Upper lobe of left lung (tissue), 6 donors: ENCODE results near the gene ANXA4. TPM values are rescaled to one million over a fixed set of nuclear protein-coding genes. Genes with fewer than 3 reads are reported as not detected.
"Not testable (repeated sequence)": the region's sequence is repeated elsewhere in the genome, so short reads cannot be mapped to it uniquely, and the experiment has no call there.

Source experiments
- ATAC-seq, 2 donors: fragments of 200-7000 bp; cut with Tn5 transposase; one replicate each; pipeline ENCODE4 v1.9.1; 2022; ENCODE audit warnings: mild to moderate bottlenecking in 2 of 2, moderate library complexity in 2 of 2; ENCODE audit not compliant: low FRiP score in 2 of 2
- DNase-seq, 2 donors: peaks; one replicate each; pipeline ENCODE4 v3.0.0-alpha.2; 2019 to 2020
- H3K27ac ChIP-seq, 4 donors: fragments of 200-600 bp; sonication (generic); one replicate each; pipeline ENCODE4 v1.5.1; 2016 to 2019
- H3K27me3 ChIP-seq, 4 donors: fragments of 200-600 bp; sonication (generic); one replicate each; pipeline ENCODE4 v1.5.1; 2017 to 2019
- H3K36me3 ChIP-seq, 4 donors: fragments of 200-600 bp; sonication (generic); one replicate each; pipeline ENCODE4 v1.5.1; 2016 to 2019
- H3K4me1 ChIP-seq, 4 donors: fragments of 200-600 bp; sonication (generic); one replicate each; pipeline ENCODE4 v1.5.1; 2018 to 2019
- H3K4me3 ChIP-seq, 4 donors: fragments of 200-600 bp; sonication (generic); one replicate each; pipeline ENCODE4 v1.5.1; 2017 to 2019; ENCODE audit warnings: mild to moderate bottlenecking in 2 of 4, moderate library complexity in 1 of 4
- H3K9me3 ChIP-seq, 4 donors: fragments of 200-600 bp; sonication (generic); one replicate each; pipeline ENCODE4 v1.5.1; 2018 to 2019
- EP300 ChIP-seq, 4 donors: sonication (generic); formaldehyde crosslinking; IDR thresholded peaks; one replicate each; pipeline ENCODE4 v1.5.1; 2017; ENCODE audit warnings: antibody characterized with exemption in 4 of 4, control low read depth in 2 of 4
- POLR2A ChIP-seq, 4 donors: fragments of 450-650 bp; IDR thresholded peaks; one replicate each; pipeline ENCODE4 v1.5.1; 2016 to 2017; ENCODE audit warnings: antibody characterized with exemption in 4 of 4, mild to moderate bottlenecking in 2 of 4
- POLR2AphosphoS5 ChIP-seq, 2 donors: sonication (generic); formaldehyde crosslinking; IDR thresholded peaks; one replicate each; pipeline ENCODE4 v1.5.1; 2017; ENCODE audit warnings: antibody characterized with exemption in 2 of 2
- WGBS, 2 donors: methylation state at CpG; one replicate each; pipeline ENCODE4 v1.1.5; 2017 to 2018; 5-methylcytosine and 5-hydroxymethylcytosine counted together
- total RNA-seq, 6 donors: library from RNA; depleted of rRNA in 4 of 6; stranded (reverse); fragments of >200 nt in 4 of 6; gene quantifications; one replicate each; pipeline versions ENCODE4 v1.1.0 to v1.2.1, GENCODE V29; 2016 to 2021
- TF ChIP-seq, protein P1 (sequence below), 6 experiments: fragments of 450-650 bp in 4 of 6; fragments of 200-600 bp in 2 of 6; sonication (generic) in 2 of 6; IDR thresholded peaks; one replicate each; pipeline ENCODE4 v1.5.1; 2016 to 2019; ENCODE audit warnings: antibody characterized with exemption in 6 of 6
- donor health status: DM: no; HTN: no; CAD: no; lungs with moderate emphysema.
- donor health status: DM: no; HTN: yes; CAD: no; lungs with severe emphysema.

The ANXA4 gene
- total RNA-seq, 6 donors from 2014 or later, result 84.0 to 214 (median 161) TPM

DNA sequence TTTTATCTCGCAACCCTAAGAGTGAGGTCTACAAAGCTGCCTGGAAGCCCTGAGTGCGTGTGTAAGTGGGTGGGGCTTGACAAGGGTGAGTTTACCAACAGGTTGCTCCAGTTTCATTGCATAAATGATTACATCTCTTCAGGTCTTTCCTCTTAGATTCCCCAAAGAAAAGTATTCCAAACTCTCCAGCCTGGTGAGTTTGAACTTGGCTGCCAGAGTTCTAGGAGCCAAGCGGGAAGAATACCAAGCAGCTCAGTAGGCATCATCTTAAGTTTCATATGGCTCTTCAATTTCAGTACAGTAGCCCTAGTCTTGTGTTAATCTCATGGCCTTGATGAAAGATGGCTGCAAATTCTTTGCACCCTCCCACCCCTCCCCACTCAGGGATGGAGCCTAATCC is 3.8 kb upstream of the ANXA4 start:
- peaks cover 8 to 21% (median 14%) of the 10 kb centered on the region in 4 donors for H3K4me1 ChIP-seq
- H3K27ac ChIP-seq, H3K9me3 ChIP-seq, H3K36me3 ChIP-seq, DNase-seq, ATAC-seq, H3K27me3 ChIP-seq, H3K4me3 ChIP-seq: not testable (repeated sequence)
- TF ChIP-seq POLR2A (IDR thresholded peaks at IDR 0.05), result peak in 1 of 4 donors; percentile 12
- WGBS, 2 donors, result 60 to 72% methylated on average over 3 of the region's 3 CpGs

DNA sequence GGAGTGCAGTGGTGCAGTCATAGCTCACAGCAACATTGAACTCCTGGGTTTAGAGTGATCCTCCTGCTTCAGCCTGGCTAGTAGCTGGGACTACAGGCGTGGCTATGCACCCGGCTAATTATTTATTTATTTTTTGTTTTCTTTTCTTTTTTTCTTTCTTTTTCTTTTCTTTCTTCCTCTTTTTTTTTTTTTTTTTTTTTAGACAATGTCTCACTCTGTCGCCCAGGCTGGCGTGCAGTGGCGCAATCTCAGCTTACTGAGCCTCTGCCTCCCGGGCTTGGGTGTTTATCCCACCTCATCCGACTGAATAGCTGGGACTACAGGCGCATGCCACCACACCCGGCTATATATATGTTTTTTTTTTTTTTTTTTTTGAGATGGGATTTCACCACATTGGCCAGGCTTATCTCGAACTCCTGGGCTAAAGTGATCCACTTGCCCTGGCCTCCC is 1.4 kb upstream of the ANXA4 start:
- Histone ChIP-seq H3K27me3 (no peaks in the 10 kb centered on the region), H3K4me3 (peak overlapping the region in 3 of 4 donors; percentile 59 to 84 (median 60)), H3K27ac (peak overlapping the region in 3 of 4 donors; percentile 97 to 98 (median 98)), H3K4me1 (peaks cover 21 to 45% (median 28%) of the 10 kb centered on the region in 4 donors), H3K36me3 (no peaks in the 10 kb centered on the region), H3K9me3 (no peaks in the 10 kb centered on the region)
- TF ChIP-seq, protein P1, sequence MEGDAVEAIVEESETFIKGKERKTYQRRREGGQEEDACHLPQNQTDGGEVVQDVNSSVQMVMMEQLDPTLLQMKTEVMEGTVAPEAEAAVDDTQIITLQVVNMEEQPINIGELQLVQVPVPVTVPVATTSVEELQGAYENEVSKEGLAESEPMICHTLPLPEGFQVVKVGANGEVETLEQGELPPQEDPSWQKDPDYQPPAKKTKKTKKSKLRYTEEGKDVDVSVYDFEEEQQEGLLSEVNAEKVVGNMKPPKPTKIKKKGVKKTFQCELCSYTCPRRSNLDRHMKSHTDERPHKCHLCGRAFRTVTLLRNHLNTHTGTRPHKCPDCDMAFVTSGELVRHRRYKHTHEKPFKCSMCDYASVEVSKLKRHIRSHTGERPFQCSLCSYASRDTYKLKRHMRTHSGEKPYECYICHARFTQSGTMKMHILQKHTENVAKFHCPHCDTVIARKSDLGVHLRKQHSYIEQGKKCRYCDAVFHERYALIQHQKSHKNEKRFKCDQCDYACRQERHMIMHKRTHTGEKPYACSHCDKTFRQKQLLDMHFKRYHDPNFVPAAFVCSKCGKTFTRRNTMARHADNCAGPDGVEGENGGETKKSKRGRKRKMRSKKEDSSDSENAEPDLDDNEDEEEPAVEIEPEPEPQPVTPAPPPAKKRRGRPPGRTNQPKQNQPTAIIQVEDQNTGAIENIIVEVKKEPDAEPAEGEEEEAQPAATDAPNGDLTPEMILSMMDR (IDR thresholded peaks at IDR 0.05), result no peak
- TF ChIP-seq POLR2A (IDR thresholded peaks at IDR 0.05) (no peak), POLR2AphosphoS5 (IDR thresholded peaks at IDR 0.05) (no peak), EP300 (IDR thresholded peaks at IDR 0.05) (no peak)
- peak in 1 of 2 donors; percentile 20 for ATAC-seq
- WGBS, 2 donors, result 37 to 54% methylated on average over 10 of the region's 10 CpGs
- DNase-seq, result peak in 1 of 2 donors; percentile 56

DNA sequence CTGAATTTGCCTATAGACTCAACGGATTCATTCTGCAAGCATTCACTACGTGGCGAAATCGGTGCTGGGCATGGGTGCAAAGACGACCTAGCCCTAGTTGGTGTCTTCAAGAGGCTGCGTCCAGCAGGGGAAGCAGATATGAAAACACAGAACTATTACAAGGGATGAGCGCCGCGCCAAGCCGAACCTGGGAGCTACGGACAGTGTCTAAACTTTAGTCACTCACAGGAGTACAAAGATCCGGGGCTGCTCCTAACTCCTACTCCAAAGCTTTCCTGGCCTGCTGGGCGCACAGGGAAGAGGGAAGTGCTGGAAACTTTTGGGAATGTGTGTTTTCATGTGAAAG is 732 bp upstream of the ANXA4 start:
- TF ChIP-seq EP300 (IDR thresholded peaks at IDR 0.05), result no peak
- no peak for TF ChIP-seq POLR2AphosphoS5 (IDR thresholded peaks at IDR 0.05)
- no peak for TF ChIP-seq POLR2A (IDR thresholded peaks at IDR 0.05)
- TF ChIP-seq, protein P1 (IDR thresholded peaks at IDR 0.05), result no peak
- DNase-seq (peak; percentile 38 to 76), ATAC-seq (peak; percentile 42 to 82)
- H3K4me3 ChIP-seq, result peak overlapping the region; percentile 56 to 84 (median 60)
- no peaks in the 10 kb centered on the region for H3K9me3 ChIP-seq
- no peaks in the 10 kb centered on the region for H3K36me3 ChIP-seq
- H3K27me3 ChIP-seq, result no peaks in the 10 kb centered on the region
- H3K27ac ChIP-seq, result peak overlapping the region; percentile 94 to 98 (median 98)
- H3K4me1 ChIP-seq, result peaks cover 21 to 49% (median 28%) of the 10 kb centered on the region in 4 donors
- 2 to 4% methylated on average over 13 of the region's 13 CpGs for WGBS, 2 donors

DNA sequence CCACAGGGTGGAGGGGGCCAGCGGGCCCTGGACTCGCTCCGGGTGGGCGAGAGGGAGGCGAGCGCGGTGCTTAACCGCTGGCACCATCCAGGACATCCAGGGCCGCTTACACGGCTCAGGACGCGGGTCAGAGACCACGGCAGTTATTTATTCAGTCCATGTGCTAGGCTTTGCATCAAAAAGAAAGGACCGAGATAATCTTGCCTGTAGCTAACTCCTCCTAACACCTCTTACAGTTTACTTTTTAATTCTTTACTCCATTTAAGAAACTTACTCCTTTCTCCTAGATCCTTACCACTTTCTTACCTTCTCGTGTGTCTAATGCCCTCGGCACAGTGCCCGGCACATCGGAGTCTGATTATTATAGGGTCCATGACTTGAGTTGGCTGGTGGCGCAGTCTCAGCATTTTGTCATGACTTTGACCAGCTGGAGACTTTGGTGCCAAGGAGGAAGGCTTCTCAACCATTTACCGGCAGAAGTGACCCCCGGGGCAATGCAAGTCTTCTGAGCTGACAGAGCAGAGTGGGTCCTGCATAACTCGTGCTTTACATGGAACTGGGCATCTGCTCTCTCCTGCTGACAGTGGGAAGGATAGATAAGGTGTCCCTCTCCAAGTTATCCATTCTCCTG is 503 bp downstream of the ANXA4 start:
- DNase-seq (no peak), ATAC-seq (peak in 1 of 2 donors; percentile 60)
- WGBS, 2 donors, result 13% methylated on average over 19 to 22 of the region's 22 CpGs
- Histone ChIP-seq H3K27me3 (no peaks in the 10 kb centered on the region), H3K4me3 (peak overlapping the region; percentile 56 to 84 (median 60)), H3K27ac (peak overlapping the region; percentile 94 to 98 (median 98)), H3K4me1 (peaks cover 21 to 55% (median 29%) of the 10 kb centered on the region in 4 donors), H3K9me3 (no peaks in the 10 kb centered on the region), H3K36me3 (no peaks in the 10 kb centered on the region)
- TF ChIP-seq POLR2A (IDR thresholded peaks at IDR 0.05) (no peak), EP300 (IDR thresholded peaks at IDR 0.05) (no peak), POLR2AphosphoS5 (IDR thresholded peaks at IDR 0.05) (no peak)
- TF ChIP-seq, protein P1 (IDR thresholded peaks at IDR 0.05), result no peak

DNA sequence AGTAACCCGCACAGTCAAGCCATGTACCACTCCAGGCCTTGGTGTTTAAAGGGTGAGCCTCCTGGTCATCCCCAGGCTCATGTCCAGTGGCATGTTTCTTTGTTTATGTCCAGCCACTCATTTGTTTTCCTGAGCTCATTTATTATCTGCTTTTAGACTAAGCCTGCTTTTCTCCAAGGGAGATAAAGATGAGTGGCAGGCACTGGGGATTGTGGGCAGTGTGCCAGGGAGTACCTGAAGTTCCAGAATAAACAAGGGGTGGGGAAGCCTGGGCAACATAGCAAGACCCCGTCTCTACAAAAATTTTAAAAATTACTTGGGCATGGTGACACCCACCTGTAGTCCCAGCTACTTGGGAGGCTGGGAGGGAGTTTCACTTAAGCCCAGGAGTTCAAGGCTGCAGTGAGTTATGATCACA is 1.9 kb downstream of the ANXA4 start:
- no peaks in the 10 kb centered on the region for H3K36me3 ChIP-seq
- no peak for ATAC-seq
- DNase-seq, result no peak
- no peaks in the 10 kb centered on the region for H3K27me3 ChIP-seq
- peak overlapping the region in 1 of 4 donors; percentile 14 for H3K27ac ChIP-seq
- H3K4me3 ChIP-seq, result peak overlapping the region in 1 of 4 donors; percentile 59
- peaks cover 21 to 63% (median 29%) of the 10 kb centered on the region in 4 donors for H3K4me1 ChIP-seq
- 76 to 81% methylated on average over 2 of the region's 2 CpGs for WGBS, 2 donors
- TF ChIP-seq POLR2A (IDR thresholded peaks at IDR 0.05) (no peak), POLR2AphosphoS5 (IDR thresholded peaks at IDR 0.05) (no peak), EP300 (IDR thresholded peaks at IDR 0.05) (no peak)
- TF ChIP-seq, protein P1 (IDR thresholded peaks at IDR 0.05), result no peak
- H3K9me3 ChIP-seq, result no peaks in the 10 kb centered on the region
